ENCODE results near the gene ANAPC5.
"Not testable (repeated sequence)": the region's sequence is repeated elsewhere in the genome, so short reads cannot be mapped to it uniquely, and the experiment has no call there.

ANAPC5 gene

GRCh38 chr12:121314431-121314830 is 37.8 kb downstream of the ANAPC5 start:
- no peak for DNase-seq (ENCODE audit: low read depth)

DNA sequence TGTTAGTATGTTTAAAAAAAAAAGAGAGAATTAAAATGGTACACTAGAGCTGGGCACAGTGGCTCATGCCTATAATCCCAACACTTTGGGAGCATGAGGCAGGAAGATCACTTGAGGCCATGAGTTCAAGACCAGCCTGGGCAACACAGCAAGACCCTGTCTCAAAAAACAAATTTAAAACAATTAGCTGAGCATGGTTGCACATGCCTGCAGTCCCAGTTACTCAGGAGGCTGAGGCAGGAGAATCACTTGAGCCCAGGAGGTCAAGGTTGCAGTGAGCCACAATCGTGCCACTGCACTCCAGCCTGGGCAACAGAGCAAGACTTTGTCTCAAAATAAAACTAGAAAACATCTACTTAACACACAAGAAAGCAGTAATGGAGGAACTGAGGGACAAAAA is 42.0 kb downstream of the ANAPC5 start:
- DNase-seq (ENCODE audit: low read depth): not testable (repeated sequence)

- DNase-seq (ENCODE audit: low read depth): not testable (repeated sequence)
Observed at GRCh38 chr12:121307397-121307796, 44.8 kb downstream of the ANAPC5 start.

DNA sequence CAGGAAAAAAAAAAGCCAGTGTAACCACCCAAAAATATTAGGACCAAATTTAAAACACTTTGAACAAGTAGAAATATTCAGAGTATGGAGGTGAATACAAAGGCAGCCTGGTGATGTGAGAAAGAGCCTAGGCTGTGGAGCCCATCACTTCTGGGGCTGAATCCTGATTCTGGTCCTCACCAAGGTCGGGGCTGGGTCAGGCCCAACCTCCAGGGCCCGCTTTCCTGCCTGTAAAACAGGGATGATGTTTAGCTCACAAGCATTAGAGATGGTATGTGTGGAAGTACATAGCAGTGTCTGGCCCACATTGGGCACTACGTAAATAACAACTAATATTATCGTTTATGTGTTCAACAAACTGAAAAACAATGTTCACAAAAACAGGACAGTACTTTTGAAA is 47.9 kb downstream of the ANAPC5 start:
- DNase-seq (ENCODE audit: low read depth): no peak

DNA sequence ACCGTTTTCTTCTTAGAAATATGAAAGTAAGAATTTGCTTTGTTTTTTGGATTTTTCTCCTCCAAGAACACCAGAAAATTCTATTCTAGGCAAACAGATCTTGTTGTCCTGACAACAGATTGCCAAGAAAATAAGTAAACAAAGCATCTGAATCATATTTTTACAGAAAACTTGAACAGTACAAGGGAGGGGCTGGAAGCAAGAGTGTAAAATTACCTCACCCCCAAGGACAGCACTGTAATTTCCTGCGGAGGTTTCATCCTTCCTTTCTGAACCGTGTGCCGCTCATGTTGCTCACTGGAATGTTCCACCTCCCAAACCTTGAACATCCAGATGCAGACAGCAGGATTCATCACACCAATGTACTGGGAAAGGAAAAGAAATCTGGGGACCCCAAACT is 50.3 kb downstream of the ANAPC5 start:
- no peak for DNase-seq (ENCODE audit: low read depth)

GRCh38 chr12:121300083-121300819 is 52.0 kb downstream of the ANAPC5 start:
- no peak for DNase-seq (ENCODE audit: low read depth)

DNA sequence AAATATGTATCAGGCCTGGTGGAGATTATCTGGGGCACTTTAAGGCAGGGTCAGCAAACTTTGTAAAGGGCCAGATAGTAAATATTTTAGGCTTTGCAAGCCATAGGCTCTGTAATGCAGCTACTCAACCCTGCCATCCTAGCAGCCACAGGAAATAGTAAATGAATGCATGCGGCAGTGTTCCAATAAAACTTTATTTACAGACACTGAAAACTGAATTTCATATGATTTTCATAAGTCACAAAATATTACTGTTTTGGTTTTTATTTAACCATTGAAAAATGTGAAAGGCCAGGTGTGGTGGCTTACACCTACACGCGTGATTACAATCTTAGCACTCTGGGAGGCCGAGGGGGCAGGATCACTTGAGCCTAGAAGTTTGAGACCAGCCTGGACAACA is 52.5 kb downstream of the ANAPC5 start:
- DNase-seq (ENCODE audit: low read depth): no peak

DNA sequence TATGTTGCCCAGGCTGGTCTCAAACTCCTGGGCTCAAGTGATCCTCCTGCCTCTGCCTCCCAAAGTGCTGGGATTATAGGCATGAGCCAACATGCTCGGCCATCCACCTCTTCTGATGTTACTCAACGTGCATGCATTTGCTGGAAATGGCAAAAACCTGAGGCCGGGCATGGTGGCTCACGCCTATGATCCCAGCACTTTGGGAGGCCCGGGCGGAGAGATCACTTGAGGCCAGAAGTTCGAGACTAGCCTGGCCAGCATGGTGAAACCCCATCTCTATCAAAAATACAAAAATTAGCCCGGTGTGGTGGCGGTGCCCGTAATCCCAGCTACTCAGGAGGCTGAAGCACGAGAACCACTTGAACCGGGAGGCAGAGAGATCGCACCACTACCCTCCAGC is 53.8 kb downstream of the ANAPC5 start:
- DNase-seq (ENCODE audit: low read depth): not testable (repeated sequence)

- DNase-seq (ENCODE audit: low read depth): no peak
Observed at GRCh38 chr12:121297435-121297991, 54.7 kb downstream of the ANAPC5 start.

DNA sequence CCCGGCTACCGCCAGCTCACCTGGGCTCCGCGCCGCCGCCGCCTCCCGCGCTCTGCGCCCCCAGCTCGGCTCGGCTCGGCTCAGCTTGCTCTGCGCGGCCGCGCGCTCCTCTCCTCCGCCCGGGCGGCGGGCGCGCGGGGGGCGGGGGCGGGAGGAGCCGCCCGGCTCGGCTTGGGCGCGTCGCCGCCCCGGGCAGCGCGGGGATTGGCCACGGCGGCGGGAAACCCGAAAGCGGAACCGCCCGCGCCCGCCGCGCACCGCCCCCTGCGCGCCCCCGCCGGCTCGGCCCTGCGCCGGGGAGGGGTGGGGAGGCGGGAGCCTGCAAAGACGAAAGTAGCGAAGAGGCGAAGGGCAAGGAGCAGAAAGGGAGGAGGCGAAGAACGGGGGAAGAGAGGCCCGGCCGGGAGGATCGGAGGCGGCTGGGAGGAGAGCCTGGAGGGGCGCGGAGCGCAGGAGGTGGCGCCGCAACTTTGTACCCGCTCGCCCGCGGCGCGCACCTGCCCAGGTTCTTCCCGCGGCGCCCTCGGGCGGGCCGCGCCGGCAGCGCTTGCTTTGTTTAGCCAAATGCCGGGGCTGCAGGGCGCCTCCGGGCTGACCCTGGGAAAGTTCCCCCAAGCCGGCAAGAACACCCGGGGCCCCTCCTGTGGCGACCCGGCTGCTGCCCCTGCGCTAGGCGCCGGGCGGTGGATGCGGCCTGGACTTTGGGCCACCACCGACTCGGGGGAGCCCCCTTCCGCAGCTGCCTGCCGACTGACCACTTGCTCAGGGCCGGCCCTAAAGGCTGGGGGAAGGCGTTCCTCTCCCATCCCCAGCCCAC is 55.4 kb downstream of the ANAPC5 start, which contains the start of gene CAMKK2:
CAMKK2 (minus strand) TSS at position 92 of the 817 bp plus-strand sequence. CDS start 22,183 bp downstream, outside the sequence.
- DNase-seq (ENCODE audit: low read depth): peak; percentile 66

DNA sequence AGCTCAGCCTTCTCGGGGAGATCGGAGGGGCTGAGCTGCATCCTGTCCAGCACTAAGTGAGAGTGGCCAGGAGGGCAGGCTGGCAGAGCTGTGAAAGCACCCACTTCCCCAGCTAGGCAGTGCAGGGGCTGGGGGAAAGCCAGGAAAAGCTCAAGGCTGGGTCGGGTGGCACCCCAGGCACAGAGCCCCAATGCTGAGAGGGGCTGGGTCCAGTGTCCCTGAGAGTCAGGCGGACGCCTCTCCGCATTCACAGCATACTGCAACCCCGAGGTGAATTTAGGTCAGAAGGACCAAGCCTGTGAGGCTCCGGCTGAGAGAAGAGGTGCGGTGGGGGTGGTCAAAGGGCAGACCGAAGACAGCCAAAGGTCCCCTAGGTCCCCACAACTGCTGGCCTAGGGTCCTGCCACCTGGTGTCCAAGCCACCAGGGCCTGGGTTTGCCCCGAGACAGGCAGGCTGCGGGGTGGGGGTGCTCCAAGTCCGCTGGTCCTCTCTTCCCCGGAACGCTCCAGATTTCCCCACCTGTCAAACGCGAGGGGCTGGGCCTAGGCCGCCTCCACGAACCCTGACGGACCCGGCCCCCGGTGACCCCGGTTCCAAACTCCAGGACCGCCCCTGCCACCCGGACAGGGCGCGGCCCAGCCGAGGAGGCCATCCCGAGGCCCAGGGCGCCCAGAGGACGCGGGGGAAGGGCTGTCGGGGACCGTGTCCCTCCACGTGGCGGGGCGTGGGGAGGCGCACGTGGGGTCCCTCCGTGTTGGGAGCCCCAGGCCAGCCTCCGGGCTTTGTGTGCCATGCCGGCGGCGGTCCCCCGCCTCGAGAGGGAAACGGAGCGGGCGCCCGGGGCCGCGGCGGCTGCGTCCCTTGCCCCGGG is 56.2 kb downstream of the ANAPC5 start:
- DNase-seq (ENCODE audit: low read depth): no peak

- no peak for DNase-seq (ENCODE audit: low read depth)
Observed at GRCh38 chr12:121295116-121295745, 57.0 kb downstream of the ANAPC5 start.

GRCh38 chr12:121294151-121294889 is 57.9 kb downstream of the ANAPC5 start:
- DNase-seq (ENCODE audit: low read depth): no peak

- DNase-seq (ENCODE audit: low read depth): no peak
Observed at GRCh38 chr12:121293603-121294002, 58.6 kb downstream of the ANAPC5 start.

DNA sequence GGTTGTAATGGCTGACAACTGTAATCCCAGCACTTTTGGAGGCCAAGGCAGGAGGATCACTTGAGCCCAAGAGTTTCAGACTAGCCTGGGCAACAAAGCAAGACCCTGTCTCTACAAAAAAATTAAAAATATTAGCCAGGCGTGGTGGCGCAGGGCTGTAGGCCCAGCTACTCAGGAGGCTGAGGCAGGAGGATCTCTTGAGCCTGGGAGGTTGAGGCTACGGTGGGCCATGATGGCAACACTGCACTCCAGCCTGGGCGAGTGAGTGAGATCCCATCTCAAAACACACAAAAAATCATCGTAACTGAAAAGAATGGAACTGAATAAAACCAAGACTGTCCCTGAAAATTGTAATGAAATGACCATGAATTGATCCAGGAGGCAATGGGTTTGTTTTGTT is 61.8 kb downstream of the ANAPC5 start:
- DNase-seq (ENCODE audit: low read depth): no peak

GRCh38 chr12:121289962-121290361 is 62.2 kb downstream of the ANAPC5 start:
- DNase-seq (ENCODE audit: low read depth): no peak

DNA sequence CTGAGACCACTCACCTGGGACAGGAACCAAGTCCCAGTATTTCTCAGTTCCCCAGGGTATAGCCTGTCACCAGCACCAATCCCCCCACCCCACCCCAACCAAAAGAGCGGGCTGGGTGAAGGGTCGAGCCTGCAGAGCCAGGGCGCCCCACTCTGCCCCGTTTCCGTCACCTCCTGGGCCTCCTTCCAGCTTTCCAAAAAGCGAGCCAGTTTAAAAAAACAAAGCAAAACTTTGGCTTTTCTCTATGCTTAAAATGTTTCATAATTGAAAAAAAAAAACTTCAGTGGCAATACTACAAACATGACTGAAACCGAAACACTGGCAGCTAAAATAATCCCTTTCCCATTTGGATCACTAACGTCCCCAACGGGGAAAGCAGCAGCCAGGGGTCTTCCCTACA is 63.2 kb downstream of the ANAPC5 start:
- DNase-seq (ENCODE audit: low read depth): no peak

GRCh38 chr12:121288158-121288845 is 63.9 kb downstream of the ANAPC5 start:
- no peak for DNase-seq (ENCODE audit: low read depth)

GRCh38 chr12:121287267-121287954 is 64.8 kb downstream of the ANAPC5 start:
- DNase-seq (ENCODE audit: low read depth): no peak

GRCh38 chr12:121285856-121286255 is 66.4 kb downstream of the ANAPC5 start:
- no peak for DNase-seq (ENCODE audit: low read depth)

All from stimulated activated CD8-positive, alpha-beta memory T cell treated with anti-CD3 and anti-CD28 coated beads, Interleukin-15, amount 100 ng/mL, for 24 hours (primary cell).